DMS 273 treated with DMSO at 0.1 percent for 48 hours (cell line): ENCODE measurements around the gene JAKMIP1.

Experiments
- DNase-seq: peaks from one replicate; lab custom pipeline; 2025; lab: John Stamatoyannopoulos, UW

Gene JAKMIP1

DNA sequence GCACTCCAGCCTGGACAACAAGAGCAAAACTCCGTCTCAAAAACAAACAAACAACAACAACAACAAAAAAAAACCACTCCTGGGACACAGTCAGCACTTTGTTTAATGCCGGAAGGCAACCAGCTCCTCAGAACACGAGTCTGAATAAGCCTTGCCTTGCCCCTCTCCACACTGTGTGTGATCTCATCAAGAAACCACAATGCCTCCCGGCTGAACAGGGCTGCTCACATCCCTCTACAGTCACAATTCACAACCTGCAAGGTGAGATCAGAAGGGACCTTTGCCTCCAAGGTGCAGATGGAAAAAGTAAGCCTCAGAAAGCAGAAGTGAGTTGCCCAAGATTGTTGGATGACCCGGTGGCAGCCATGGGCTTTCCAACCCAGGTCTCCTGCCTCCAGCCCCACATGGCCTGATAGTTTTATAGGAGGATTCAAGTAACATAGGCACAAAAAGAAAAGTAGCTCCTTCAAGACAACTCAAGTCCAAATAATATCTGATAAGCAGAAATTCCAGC is 80.8 kb downstream of the JAKMIP1 start:
- DNase-seq = no peak

- no peak for DNase-seq
These were observed 82.1 kb downstream of the JAKMIP1 start for GRCh38 chr4:6118201-6118600.

DNA sequence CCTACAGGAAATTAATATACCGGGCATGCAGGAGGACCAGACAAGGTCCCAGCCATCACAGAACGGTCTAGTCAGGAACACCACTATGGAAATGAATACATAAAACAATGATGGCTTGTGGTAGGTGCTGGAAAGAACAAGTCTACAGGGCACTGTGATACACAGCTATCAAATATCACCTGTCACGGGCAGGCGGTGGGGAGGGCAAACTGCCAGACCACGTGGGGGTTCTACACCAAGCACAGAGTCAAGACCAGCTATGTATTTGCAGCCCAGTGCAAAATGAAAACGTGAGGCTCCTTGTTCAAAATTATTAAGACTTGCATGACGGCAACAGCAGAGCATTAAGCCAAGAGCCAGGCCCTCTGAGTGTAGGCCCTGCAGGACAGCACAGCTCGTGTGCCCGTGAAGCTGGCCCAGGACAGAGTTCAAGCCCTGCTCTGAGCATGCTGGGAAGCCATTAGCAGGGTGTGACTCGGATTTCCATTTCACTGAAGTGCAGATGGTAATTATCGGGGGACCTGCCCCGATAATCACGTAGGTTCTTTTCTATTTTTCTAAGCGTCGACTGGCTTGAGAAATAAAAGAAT is 83.6 kb downstream of the JAKMIP1 start:
- DNase-seq = no peak

GRCh38 chr4:6115746-6116586 is 84.4 kb downstream of the JAKMIP1 start:
- no peak for DNase-seq

DNA sequence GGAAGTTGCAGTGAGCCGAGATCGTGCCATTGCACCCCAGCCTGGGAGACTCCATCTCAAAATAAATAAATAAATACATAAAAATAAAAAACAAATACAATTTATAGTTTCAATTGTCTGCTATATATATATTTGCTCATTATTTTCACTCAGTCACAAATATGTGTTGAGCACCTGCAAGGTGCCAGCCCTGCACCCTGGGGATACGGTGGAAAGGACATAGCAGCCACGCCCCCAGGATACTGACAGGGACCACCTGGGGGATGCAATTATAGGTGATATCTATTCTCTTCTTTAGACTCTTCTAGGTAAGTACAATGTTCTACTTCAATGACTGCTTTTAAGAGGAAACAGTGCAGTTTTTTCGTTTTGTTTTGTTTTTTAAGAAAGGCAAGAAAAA is 85.0 kb downstream of the JAKMIP1 start:
- no peak for DNase-seq

GRCh38 chr4:6114601-6115000 is 85.7 kb downstream of the JAKMIP1 start:
- no peak for DNase-seq

- DNase-seq = no peak
These were observed 86.2 kb downstream of the JAKMIP1 start for GRCh38 chr4:6114181-6114580.

DNA sequence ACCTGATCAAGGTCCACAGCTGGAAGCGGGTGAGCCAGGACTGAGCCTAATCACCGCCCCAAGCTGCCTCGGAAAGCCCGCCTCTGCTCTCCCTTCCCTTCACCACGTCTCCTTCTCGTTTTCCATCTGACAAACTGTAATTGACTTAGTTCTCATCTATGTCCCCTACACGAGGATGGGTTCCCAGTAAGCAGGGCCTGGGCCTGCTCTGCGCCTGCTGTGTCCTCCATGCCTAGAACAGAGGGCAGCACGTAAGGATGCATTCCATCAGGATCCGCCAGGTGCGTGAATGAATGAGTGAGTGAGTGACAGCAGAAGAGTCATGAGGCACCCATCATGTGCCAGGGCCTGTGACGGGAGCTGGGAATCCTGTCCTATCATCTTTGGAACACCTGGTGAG is 86.7 kb downstream of the JAKMIP1 start:
- DNase-seq = no peak

- no peak for DNase-seq
These were observed 87.6 kb downstream of the JAKMIP1 start for GRCh38 chr4:6112606-6113290.

DNA sequence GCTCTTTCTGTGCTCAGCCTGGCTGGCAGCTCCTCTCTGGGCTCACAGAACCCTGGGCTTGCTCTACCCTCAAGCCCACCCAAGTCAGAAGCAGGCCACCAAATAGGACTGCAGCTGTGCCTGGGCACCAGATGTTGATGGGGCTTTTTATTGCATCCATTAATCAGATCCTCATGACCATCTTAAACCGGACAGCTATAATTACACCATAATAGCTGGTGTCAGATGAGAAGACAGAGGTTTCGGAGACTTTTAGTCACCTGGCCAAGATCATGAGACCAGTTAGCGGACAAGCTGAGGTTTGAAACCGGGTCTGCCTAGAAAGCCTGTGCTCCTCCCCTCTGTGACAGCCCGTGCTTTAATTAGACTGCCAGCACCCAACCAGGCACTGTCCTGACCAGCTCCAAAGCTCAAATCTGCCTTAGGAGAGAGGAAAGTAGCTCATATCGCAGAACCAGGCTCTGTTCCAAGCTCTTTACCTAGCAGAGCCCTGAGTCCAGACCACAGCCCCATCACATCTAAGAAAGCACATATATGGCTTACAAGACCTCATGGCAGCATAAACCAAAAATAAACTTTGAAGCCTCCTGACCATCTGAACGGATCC is 88.9 kb downstream of the JAKMIP1 start:
- no peak for DNase-seq

DNA sequence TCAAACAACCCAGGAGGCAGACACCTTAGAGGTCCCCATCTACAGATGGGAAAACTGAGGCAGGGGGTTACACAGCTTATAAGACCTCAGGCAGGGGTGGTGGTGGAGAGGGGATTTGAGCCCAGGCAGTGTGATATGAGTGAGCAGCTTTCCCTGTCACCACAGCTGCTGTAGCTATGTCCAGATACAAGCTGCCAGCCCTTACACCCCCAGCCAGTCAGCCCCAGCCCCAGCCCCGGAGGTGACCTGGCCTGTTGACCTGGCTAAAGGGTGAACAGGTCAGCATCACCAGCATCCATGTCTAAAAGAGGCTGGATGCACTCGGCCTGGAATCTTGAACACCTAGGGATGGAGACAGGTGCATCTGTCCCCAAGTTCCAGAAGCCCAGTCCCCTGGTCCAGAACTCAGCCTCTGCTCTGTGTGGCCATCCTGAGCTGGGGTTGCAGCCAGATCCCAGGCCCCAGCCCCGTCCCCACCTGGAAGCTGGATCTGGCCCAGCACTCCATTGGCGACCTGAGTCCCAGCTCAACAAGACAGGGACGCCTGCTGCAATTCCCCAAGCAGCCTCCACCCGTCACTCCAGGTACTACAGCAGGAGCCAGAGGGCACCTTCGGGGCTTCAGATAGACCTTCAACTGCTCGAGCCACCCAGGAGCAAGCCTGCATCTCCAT is 89.5 kb downstream of the JAKMIP1 start:
- DNase-seq = no peak

DNA sequence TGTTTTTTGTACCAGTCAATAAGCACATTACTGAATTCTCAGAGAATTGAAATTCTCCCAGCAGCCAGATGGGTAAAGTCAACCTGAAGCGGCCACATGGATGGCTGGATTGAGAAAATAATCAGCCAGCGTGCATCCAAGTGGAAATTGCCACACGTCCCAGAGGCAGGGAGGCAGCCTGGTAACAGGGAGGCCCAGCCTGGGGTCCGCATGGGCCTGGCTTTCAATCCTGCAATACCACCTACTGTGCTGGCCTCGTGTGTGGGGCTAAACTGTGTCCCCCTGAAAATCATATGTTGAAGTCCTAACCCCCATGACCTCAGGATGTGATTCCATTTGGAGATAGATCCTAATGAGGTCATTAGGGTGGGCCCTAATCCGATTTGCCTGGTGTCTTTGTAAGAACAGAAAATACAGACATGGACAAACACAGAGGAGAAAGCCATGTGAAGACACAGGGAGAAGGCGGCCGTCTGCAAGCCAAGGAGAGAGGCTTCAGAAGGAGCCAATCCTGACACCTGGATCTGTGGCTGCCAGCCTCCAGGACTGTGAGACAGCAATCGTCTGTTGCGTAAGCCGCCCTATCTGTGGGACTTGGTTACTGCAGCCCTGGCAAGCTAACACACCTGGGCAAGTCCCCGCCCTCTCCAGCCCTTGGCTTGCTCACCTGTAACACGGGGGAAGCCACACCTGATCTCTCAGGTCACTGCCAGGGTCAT is 90.3 kb downstream of the JAKMIP1 start:
- no peak for DNase-seq

- no peak for DNase-seq
These were observed 92.5 kb downstream of the JAKMIP1 start for GRCh38 chr4:6107886-6108285.

DNA sequence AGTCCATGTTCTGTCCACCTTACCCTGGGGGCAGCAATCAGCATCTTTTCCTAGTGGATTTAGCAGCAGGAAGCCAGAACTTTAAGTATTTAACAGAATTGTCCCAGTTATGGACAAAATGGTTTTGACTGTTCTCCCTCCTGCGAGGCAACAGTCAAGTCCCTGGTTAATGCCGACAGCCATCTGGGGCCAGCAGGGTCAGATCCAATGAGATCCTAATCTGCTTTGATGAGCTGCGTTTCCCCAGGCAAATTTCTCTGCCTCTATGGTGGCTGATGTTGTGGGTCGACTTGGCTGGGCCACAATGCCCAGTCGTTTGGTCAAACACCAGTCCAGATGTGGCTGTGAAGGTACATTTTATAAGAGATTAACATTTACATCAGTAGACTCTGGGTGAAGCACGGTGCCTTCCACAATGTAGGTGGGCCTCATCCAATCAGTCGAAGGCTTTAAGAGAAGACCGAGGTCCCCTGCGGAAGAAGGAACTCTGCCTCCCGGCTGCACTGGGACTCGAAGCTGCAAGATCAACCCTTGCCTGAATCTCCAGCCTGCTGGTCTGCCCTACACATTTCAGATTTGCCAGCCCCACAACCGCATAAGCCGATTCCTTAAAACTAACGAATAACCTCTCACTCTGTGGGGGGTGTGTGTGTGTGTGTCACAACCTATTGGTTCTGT is 93.1 kb downstream of the JAKMIP1 start:
- no peak for DNase-seq

- DNase-seq = no peak
These were observed 94.2 kb downstream of the JAKMIP1 start for GRCh38 chr4:6106156-6106555.

- DNase-seq = no peak
These were observed 94.9 kb downstream of the JAKMIP1 start for GRCh38 chr4:6105311-6105911.

DNA sequence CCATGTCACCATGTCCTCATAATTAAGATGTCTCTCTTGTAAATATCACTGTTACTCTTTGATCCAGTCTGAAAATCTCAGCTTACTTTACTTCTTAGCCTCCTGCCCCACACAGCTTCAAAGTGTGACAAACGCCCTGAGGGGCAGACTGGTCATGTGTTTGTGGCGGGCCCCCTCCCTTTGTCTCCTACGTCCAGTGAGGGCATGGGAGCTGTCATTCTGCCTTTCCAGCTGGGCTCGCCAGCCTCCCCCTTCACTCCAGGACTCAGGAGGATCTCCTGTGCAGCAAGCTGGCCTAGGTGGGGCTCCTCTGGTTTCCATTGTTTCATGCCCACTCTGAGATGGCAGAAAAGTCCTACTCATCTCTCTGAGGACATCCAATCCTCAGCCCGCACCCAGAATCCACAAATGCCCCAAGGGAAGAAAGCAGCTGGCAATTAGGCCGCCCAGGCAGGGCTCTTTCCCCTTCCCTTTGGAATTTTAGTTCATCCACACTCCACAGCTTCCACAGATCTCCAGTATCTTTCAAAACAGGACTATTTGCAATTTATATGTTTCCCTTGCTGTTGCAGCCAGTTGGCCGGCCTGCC is 95.7 kb downstream of the JAKMIP1 start:
- DNase-seq = no peak

- DNase-seq = no peak
These were observed 102.8 kb downstream of the JAKMIP1 start for GRCh38 chr4:6097581-6097980.

DNA sequence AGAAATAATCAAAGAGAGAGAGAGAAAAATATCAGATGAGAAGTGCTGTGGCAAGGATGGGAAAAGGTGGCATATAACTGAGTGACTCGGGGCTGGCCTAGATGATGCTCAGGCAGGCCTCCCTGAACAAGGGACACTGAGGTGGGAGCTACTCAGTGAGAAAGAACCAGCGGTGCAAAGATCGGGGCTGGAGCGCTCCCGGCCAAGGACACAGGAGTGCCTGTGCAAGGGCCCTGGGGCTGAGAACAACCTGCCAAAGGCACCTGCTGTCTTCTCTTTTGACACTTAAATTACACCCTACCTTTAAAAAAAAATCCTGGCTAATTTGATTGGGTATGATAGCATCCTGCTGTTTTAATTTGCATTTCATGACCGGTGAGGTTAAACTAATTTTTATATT is 104.5 kb downstream of the JAKMIP1 start:
- DNase-seq = no peak
